ENCODE results near the gene PLCXD3. TPM values are rescaled to one million over a fixed set of nuclear protein-coding genes. Genes with fewer than 3 reads are reported as not detected.

Gene PLCXD3
- total RNA-seq, 1 donor from 2014 or later = 63.8 TPM

- DNase-seq (ENCODE audit: low spot score) = no peak
- intact Hi-C loops (cut with DNase I) = loop anchor here (5.0 kb wide), 1 partner anchor 571 kb away; no protein-coding TSS in a partner anchor
Observed at GRCh38 chr5:41266377-41266776, 244.0 kb downstream of the PLCXD3 start.

GRCh38 chr5:41264019-41264418 lies 246.4 kb downstream of the PLCXD3 start:
- no peak for DNase-seq (ENCODE audit: low spot score)
- intact Hi-C loops (cut with DNase I) = loop anchor here (5.0 kb wide), 1 partner anchor 67 kb away; no protein-coding TSS in a partner anchor

- intact Hi-C loops (cut with DNase I) = loop anchor here (5.0 kb wide), 1 partner anchor 66 kb away; no protein-coding TSS in a partner anchor
- no peak for DNase-seq (ENCODE audit: low spot score)
Observed at GRCh38 chr5:41263335-41263734, 247.1 kb downstream of the PLCXD3 start.

All from cardiac septum (tissue), 1 donor.